Measurements from ENCODE around the gene REXO5.
A peak's percentile ranks its signal among the peaks of the same experiment; 100 is the strongest.

The REXO5 gene

GRCh38 chr16:20871941-20872815 is 65.9 kb downstream of the REXO5 start:
- Histone ChIP-seq H3K4me2 (ENCODE audit: low read depth, low read length) (no peak overlapping the region), H3K4me3 (ENCODE audit: low read length) (no peak overlapping the region), H3K4me1 (ENCODE audit: low read length) (peaks cover 30% of the 10 kb centered on the region), H4K20me1 (ENCODE audit: insufficient read depth, low read length) (peaks cover 12% of the 10 kb centered on the region), H3K36me3 (replicated peaks; ENCODE audit: insufficient read depth, low read length) (no peaks in the 10 kb centered on the region), H3K9ac (ENCODE audit: low read length) (no peak overlapping the region), H3F3A (ENCODE audit: insufficient read depth, low read length) (peaks cover 26% of the 10 kb centered on the region), H3K27me3 (replicated peaks; ENCODE audit: insufficient read depth, low read length) (no peaks in the 10 kb centered on the region), H3K9me3 (replicated peaks; ENCODE audit: insufficient read depth, low read length) (no peaks in the 10 kb centered on the region), H2AFZ (ENCODE audit: low read length) (no peak overlapping the region), H3K27ac (ENCODE audit: low read length) (no peak overlapping the region), H3K79me2 (ENCODE audit: low read length) (peaks cover 30% of the 10 kb centered on the region), H3K9me2 (replicated peaks; ENCODE audit: insufficient read depth, low read length) (no peaks in the 10 kb centered on the region)
- DNase-seq: no peak
- TF ChIP-seq EZH2phosphoT487 (IDR thresholded peaks at IDR 0.05; ENCODE audit: low read length): no peak
- TF ChIP-seq EZH2 (optimal IDR thresholded peaks at IDR 0.05; ENCODE audit: low read depth, low read length): no peak
- TF ChIP-seq CTCF (IDR thresholded peaks at IDR 0.05; ENCODE audit: low read length): no peak

GRCh38 chr16:20873331-20873730 is 67.0 kb downstream of the REXO5 start:
- DNase-seq: no peak
- no peaks in the 10 kb centered on the region for H3K27me3 ChIP-seq (replicated peaks; ENCODE audit: insufficient read depth, low read length)
- no peak overlapping the region for H3K27ac ChIP-seq (ENCODE audit: low read length)
- no peaks in the 10 kb centered on the region for H3K9me3 ChIP-seq (replicated peaks; ENCODE audit: insufficient read depth, low read length)
- no peaks in the 10 kb centered on the region for H3K36me3 ChIP-seq (replicated peaks; ENCODE audit: insufficient read depth, low read length)
- H3K9me2 ChIP-seq (replicated peaks; ENCODE audit: insufficient read depth, low read length): no peaks in the 10 kb centered on the region
- H3K4me3 ChIP-seq (ENCODE audit: low read length): no peak overlapping the region
- peaks cover 27% of the 10 kb centered on the region for H3K79me2 ChIP-seq (ENCODE audit: low read length)
- TF ChIP-seq EZH2 (optimal IDR thresholded peaks at IDR 0.05; ENCODE audit: low read depth, low read length): no peak
- TF ChIP-seq EZH2phosphoT487 (IDR thresholded peaks at IDR 0.05; ENCODE audit: low read length): no peak
- no peak for TF ChIP-seq CTCF (IDR thresholded peaks at IDR 0.05; ENCODE audit: low read length)
- H3K9ac ChIP-seq (ENCODE audit: low read length): no peak overlapping the region
- H2AFZ ChIP-seq (ENCODE audit: low read length): no peak overlapping the region
- H3K4me1 ChIP-seq (ENCODE audit: low read length): peaks cover 30% of the 10 kb centered on the region
- H3K4me2 ChIP-seq (ENCODE audit: low read depth, low read length): peak overlapping the region; percentile 57
- peaks cover 26% of the 10 kb centered on the region for H3F3A ChIP-seq (ENCODE audit: insufficient read depth, low read length)
- peaks cover 12% of the 10 kb centered on the region for H4K20me1 ChIP-seq (ENCODE audit: insufficient read depth, low read length)

DNA sequence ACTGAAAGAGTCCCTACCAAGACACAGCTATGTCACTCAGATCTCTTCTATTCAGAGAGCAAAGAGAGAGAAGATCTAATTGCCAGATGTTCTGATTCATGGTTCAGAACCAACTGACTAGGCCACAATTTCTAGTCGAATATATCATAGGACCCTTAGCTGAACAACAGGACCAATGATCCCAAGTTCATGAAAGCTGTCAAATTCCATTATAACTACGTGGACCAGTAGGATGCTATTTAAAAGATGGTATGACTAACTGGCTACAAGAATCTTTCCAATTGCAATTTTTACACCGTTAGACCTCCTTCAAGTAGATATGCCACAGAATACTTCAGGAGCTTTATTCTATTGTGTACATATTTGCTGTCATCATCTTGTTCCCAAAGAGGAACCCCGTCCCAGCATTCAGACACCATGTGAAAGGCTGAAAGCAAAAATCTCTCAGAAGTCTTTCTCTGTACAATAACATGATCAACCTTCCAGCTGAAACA is 67.8 kb downstream of the REXO5 start:
- DNase-seq: no peak
- no peak for TF ChIP-seq CTCF (IDR thresholded peaks at IDR 0.05; ENCODE audit: low read length)
- no peak for TF ChIP-seq EZH2 (optimal IDR thresholded peaks at IDR 0.05; ENCODE audit: low read depth, low read length)
- no peak for TF ChIP-seq EZH2phosphoT487 (IDR thresholded peaks at IDR 0.05; ENCODE audit: low read length)
- H3K4me3 ChIP-seq (ENCODE audit: low read length): peak overlapping the region; percentile 10

More for the DNA sequence above, 67.8 kb downstream of the REXO5 start:
- H3K79me2 ChIP-seq (ENCODE audit: low read length): peaks cover 27% of the 10 kb centered on the region
- peak overlapping the region; percentile 57 for H3K4me2 ChIP-seq (ENCODE audit: low read depth, low read length)
- H3K9ac ChIP-seq (ENCODE audit: low read length): no peak overlapping the region
- H3F3A ChIP-seq (ENCODE audit: insufficient read depth, low read length): peaks cover 26% of the 10 kb centered on the region
- peak overlapping the region; percentile 79; the same call in 1 of the 2 replicates for H3K27ac ChIP-seq (ENCODE audit: low read length)
- no peak overlapping the region for H2AFZ ChIP-seq (ENCODE audit: low read length)
- no peaks in the 10 kb centered on the region for H3K9me2 ChIP-seq (replicated peaks; ENCODE audit: insufficient read depth, low read length)
- peaks cover 30% of the 10 kb centered on the region for H3K4me1 ChIP-seq (ENCODE audit: low read length)
- H4K20me1 ChIP-seq (ENCODE audit: insufficient read depth, low read length): peaks cover 12% of the 10 kb centered on the region
- H3K27me3 ChIP-seq (replicated peaks; ENCODE audit: insufficient read depth, low read length): no peaks in the 10 kb centered on the region
- no peaks in the 10 kb centered on the region for H3K36me3 ChIP-seq (replicated peaks; ENCODE audit: insufficient read depth, low read length)
- no peaks in the 10 kb centered on the region for H3K9me3 ChIP-seq (replicated peaks; ENCODE audit: insufficient read depth, low read length)

All from MM.1S (cell line).